ENCODE results near the gene UBTD2. TPM values are rescaled to one million over a fixed set of nuclear protein-coding genes. Genes with fewer than 3 reads are reported as not detected.

UBTD2 gene
- total RNA-seq, 1 donor from 2014 or later = 47.5 TPM

- H3K9me3 Mint-ChIP-seq (ENCODE audit: unreplicated experiment) = peaks cover 11% of the 10 kb centered on the region
- H3K4me1 Mint-ChIP-seq (ENCODE audit: unreplicated experiment) = peaks cover 8% of the 10 kb centered on the region
- H3K27me3 Mint-ChIP-seq (ENCODE audit: unreplicated experiment) = no peaks in the 10 kb centered on the region
- no peak for TF ChIP-seq CTCF (IDR thresholded peaks at IDR 0.05)
- no peak for DNase-seq (ENCODE audit: extremely low spot score, unreplicated experiment)
- peaks cover 50% of the 10 kb centered on the region for H3K36me3 Mint-ChIP-seq (ENCODE audit: unreplicated experiment)
- H3K4me3 Mint-ChIP-seq (ENCODE audit: unreplicated experiment) = no peak overlapping the region
- H3K27ac Mint-ChIP-seq (ENCODE audit: unreplicated experiment) = no peak overlapping the region
Measured at GRCh38 chr5:172219296-172219695, 64.3 kb downstream of the UBTD2 start.

DNA sequence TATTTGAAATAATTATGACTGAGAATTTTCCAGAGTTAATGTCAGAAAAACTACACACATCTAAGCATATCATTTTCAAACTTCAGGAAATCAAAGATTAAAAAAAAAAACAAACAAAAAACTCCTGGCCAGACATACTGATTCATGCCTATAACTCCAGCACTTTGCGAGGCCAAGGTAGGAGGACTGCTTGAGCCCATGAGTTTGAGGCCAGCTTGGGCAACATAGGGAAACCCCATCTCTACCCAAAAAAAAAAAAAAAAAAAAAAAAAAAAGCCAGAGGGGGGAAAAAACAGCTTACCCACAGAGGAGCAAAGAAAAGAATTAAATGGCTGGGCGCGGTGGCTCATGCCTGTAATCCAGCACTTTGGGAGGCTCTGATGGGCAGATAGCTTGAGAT lies 67.2 kb downstream of the UBTD2 start:
- H3K27me3 Mint-ChIP-seq (ENCODE audit: unreplicated experiment) = no peaks in the 10 kb centered on the region

GRCh38 chr5:172213126-172213525 lies 70.4 kb downstream of the UBTD2 start:
- Mint-ChIP-seq H3K4me1 (ENCODE audit: unreplicated experiment) (peaks cover 8% of the 10 kb centered on the region), H3K27me3 (ENCODE audit: unreplicated experiment) (no peaks in the 10 kb centered on the region), H3K27ac (ENCODE audit: unreplicated experiment) (no peak overlapping the region), H3K4me3 (ENCODE audit: unreplicated experiment) (no peak overlapping the region), H3K9me3 (ENCODE audit: unreplicated experiment) (no peaks in the 10 kb centered on the region), H3K36me3 (ENCODE audit: unreplicated experiment) (peaks cover 39% of the 10 kb centered on the region)
- DNase-seq (ENCODE audit: extremely low spot score, unreplicated experiment) = no peak
- no peak for TF ChIP-seq CTCF (IDR thresholded peaks at IDR 0.05)

More for the DNA sequence above, 67.2 kb downstream of the UBTD2 start:
- Mint-ChIP-seq H3K4me3 (ENCODE audit: unreplicated experiment) (no peak overlapping the region), H3K27ac (ENCODE audit: unreplicated experiment) (peak overlapping the region; percentile 36), H3K36me3 (ENCODE audit: unreplicated experiment) (peaks cover 45% of the 10 kb centered on the region), H3K4me1 (ENCODE audit: unreplicated experiment) (peaks cover 8% of the 10 kb centered on the region), H3K9me3 (ENCODE audit: unreplicated experiment) (peaks cover 11% of the 10 kb centered on the region)
- no peak for DNase-seq (ENCODE audit: extremely low spot score, unreplicated experiment)
- no peak for TF ChIP-seq CTCF (IDR thresholded peaks at IDR 0.05)

DNA sequence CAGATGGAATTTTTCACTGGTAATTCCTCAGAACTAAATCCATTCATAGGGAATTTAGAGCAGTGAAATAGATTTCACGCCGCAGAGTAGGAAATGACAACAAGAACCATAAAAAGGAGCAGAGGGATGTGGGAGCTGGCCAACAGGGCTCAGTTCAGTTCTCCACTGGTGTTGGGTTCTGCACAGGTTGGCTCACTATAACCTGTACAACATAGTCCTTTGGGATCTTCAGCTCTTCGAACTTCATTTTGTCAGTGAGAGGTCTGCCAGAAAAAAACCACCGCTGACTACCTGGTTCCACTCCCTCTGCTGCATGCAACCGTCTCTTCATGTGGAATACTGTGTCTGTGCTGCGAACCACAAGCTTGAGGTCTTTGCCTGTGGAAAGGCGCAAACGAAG lies 71.9 kb downstream of the UBTD2 start:
- peaks cover 8% of the 10 kb centered on the region for H3K4me1 Mint-ChIP-seq (ENCODE audit: unreplicated experiment)
- no peak overlapping the region for H3K4me3 Mint-ChIP-seq (ENCODE audit: unreplicated experiment)
- DNase-seq (ENCODE audit: extremely low spot score, unreplicated experiment) = no peak
- no peak overlapping the region for H3K27ac Mint-ChIP-seq (ENCODE audit: unreplicated experiment)
- TF ChIP-seq CTCF (IDR thresholded peaks at IDR 0.05) = no peak
- H3K9me3 Mint-ChIP-seq (ENCODE audit: unreplicated experiment) = no peaks in the 10 kb centered on the region
- H3K36me3 Mint-ChIP-seq (ENCODE audit: unreplicated experiment) = peaks cover 38% of the 10 kb centered on the region
- H3K27me3 Mint-ChIP-seq (ENCODE audit: unreplicated experiment) = no peaks in the 10 kb centered on the region

DNA sequence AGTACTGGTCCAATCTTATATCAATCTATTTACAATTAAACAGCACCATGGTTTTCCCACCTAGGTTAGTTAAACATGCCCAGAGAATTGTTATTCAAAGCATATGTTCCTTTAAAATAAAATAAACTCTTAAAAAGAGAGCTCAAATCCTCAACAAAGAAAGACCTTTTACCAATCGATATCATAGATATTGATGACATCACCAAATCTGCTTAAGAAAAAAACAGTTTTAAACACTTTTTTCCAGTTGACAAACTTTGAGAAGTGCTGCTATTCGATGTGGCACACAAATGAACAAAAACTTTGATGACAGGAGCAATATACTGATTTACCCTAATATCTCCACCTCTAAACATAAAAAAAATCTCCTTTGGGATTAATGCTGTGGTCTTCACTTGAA lies 73.8 kb downstream of the UBTD2 start:
- H3K27ac Mint-ChIP-seq (ENCODE audit: unreplicated experiment) = no peak overlapping the region
- no peaks in the 10 kb centered on the region for H3K4me1 Mint-ChIP-seq (ENCODE audit: unreplicated experiment)
- no peak overlapping the region for H3K4me3 Mint-ChIP-seq (ENCODE audit: unreplicated experiment)
- no peak for DNase-seq (ENCODE audit: extremely low spot score, unreplicated experiment)
- H3K36me3 Mint-ChIP-seq (ENCODE audit: unreplicated experiment) = peaks cover 33% of the 10 kb centered on the region
- H3K9me3 Mint-ChIP-seq (ENCODE audit: unreplicated experiment) = no peaks in the 10 kb centered on the region
- no peaks in the 10 kb centered on the region for H3K27me3 Mint-ChIP-seq (ENCODE audit: unreplicated experiment)
- TF ChIP-seq CTCF (IDR thresholded peaks at IDR 0.05) = no peak

All from osteocyte (in vitro differentiated cells).